HG03095 (cell line): ENCODE data around the gene SFXN5.

ENCODE experiments used
- ATAC-seq: cut with Tn5 transposase; IDR thresholded peaks from one replicate; pipeline ENCODE4 v1.9.1; 2021; ENCODE audit warnings: moderate library complexity; ENCODE audit not compliant: unreplicated experiment

The SFXN5 gene

GRCh38 chr2:72927619-72928550 is 143.6 kb downstream of the SFXN5 start:
- ATAC-seq = no peak

- ATAC-seq = no peak
These were observed 144.6 kb downstream of the SFXN5 start for GRCh38 chr2:72926811-72927465.

- ATAC-seq = no peak
These were observed 145.1 kb downstream of the SFXN5 start for GRCh38 chr2:72926368-72926767.

- no peak for ATAC-seq
These were observed 146.1 kb downstream of the SFXN5 start for GRCh38 chr2:72925328-72925943.

GRCh38 chr2:72924353-72925240 is 146.9 kb downstream of the SFXN5 start:
- no peak for ATAC-seq

- ATAC-seq = no peak
These were observed 147.6 kb downstream of the SFXN5 start for GRCh38 chr2:72923833-72924352.

- no peak for ATAC-seq
These were observed 149.7 kb downstream of the SFXN5 start for GRCh38 chr2:72921853-72922252.

- no peak for ATAC-seq
These were observed 150.2 kb downstream of the SFXN5 start for GRCh38 chr2:72921088-72921851.

GRCh38 chr2:72920318-72921087 is 151.0 kb downstream of the SFXN5 start:
- ATAC-seq = no peak

- ATAC-seq = no peak
These were observed 151.8 kb downstream of the SFXN5 start for GRCh38 chr2:72919414-72920317.

- ATAC-seq = no peak
These were observed 153.5 kb downstream of the SFXN5 start for GRCh38 chr2:72917877-72918553.

GRCh38 chr2:72917138-72917876 is 154.2 kb downstream of the SFXN5 start, which contains the start of gene EMX1:
Gene EMX1, plus strand, starts transcription at chr2:72917519. Its CDS starts 334 bp downstream, at chr2:72917853.
- peak; percentile 42 for ATAC-seq

GRCh38 chr2:72916743-72917137 is 154.8 kb downstream of the SFXN5 start:
- no peak for ATAC-seq

GRCh38 chr2:72915907-72916742 is 155.4 kb downstream of the SFXN5 start:
- peak; percentile 59 for ATAC-seq

- no peak for ATAC-seq
These were observed 156.1 kb downstream of the SFXN5 start for GRCh38 chr2:72915320-72915906.
